HL-60/S4 (cell line): ENCODE measurements around the gene CFAP57.
"Not testable (repeated sequence)": the region's sequence is repeated elsewhere in the genome, so short reads cannot be mapped to it uniquely, and the experiment has no call there.

ENCODE experiments used
- in situ Hi-C: fragments of 300-500 bp; cut with MboI; formaldehyde crosslinking; loops from 2 replicates; pipeline ENCODE4 v1.14.3; 2022; ENCODE audit warnings: low sequenced_read_pairs

CFAP57 gene

GRCh38 chr1:43172527-43172972, 420 bp downstream of the CFAP57 start:
- in situ Hi-C loops: no loop called here

DNA sequence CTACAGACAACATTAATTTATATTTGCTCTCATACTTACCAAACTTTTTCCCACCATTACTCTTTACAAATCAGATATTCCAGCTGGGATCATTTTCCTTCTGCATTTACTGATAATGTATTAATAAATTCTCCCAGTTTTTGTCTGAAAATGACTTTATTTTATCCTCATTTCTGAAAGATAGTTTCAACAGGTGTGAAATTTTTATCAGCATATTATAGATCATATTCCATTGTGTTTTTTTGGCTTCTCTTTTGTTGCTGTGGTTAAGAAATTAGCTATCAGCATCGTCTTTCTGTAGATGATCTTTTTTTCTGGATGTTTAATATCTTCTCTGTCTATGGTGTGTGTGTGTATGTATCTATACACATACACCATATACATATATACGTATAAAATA, 2.7 kb downstream of the CFAP57 start:
- in situ Hi-C loops: no loop called here

GRCh38 chr1:43177691-43178090, 5.6 kb downstream of the CFAP57 start:
- in situ Hi-C loops: no loop called here

- in situ Hi-C loops: no loop called here
Observed at GRCh38 chr1:43184388-43184787, 12.3 kb downstream of the CFAP57 start.

- in situ Hi-C loops: no loop called here
Observed at GRCh38 chr1:43184995-43185394, 12.9 kb downstream of the CFAP57 start.

GRCh38 chr1:43188106-43188505, 16.0 kb downstream of the CFAP57 start:
- in situ Hi-C loops: no loop called here

DNA sequence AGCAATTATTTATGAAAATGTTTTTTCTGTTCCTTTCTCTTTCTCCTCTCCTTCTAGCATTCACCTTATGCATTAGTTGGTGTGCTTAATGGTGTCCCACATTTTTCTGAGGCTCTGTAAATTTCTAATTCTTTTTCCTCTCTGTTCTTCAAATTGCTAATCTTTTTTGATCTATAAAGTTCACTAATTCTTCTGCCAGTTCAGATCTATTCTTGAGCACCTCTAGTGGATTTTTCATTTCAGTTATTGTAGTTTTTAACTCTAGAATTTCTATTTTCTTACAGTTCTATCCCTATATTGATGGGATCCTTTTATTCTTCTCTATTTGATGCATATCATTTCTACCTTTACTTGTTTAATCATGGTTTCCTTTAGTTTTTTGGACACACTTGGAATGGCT, 22.4 kb downstream of the CFAP57 start:
- in situ Hi-C loops: no loop called here

DNA sequence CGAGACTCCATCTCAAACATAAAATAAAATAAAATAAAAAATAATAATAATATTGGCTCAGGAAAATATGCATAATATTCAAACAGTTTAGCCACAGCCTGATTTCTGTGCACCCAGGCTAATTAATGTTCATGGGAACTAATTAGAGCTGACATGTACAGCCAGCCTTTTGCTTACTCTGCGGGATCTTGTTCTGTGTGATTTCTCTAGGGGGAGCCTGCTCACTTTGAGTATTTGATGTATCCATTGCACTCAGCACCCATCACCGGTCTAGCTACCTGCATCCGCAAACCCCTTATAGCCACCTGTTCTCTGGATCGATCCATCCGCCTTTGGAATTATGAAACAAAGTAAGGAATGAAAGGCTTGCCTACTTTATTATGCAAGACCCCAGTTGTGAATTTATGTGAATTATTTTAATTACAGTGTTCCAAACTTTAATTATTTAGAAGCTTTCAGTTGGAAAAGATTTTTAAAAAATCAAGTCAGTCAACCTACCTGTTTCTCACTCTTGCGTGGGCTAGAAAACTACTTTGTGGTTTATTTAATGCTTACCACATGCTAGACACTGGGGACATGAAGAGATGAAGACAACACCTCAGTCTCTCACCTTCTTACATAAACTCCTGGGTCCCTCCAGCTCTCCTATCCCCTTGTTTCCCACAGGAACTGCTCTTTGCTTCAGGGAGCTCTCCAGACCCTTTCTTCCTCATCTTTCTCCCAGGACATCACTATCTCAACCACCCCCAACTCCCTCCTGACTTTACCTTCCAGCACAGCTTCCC, 25.4 kb downstream of the CFAP57 start:
- in situ Hi-C loops: no loop called here

- in situ Hi-C loops: no loop called here
Observed at GRCh38 chr1:43199093-43199726, 27.1 kb downstream of the CFAP57 start.

DNA sequence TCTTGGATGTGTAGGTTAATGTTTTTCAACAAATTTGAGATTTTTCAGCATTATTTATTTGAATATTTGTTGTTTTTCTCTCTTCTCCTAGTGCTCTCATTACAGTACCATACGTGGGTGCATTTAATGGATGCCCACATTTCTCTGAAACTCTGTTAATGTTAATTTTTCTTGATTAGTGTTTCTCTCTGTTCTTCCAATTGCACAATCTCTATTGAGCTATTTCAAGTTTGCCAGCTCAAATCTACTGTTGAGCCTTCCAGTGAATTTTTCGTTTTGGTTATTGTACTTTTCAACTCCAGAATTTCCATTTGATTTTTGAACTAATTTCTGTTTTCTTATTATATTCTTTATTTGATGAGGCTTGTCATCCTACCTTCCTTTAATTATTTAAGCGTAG, 31.7 kb downstream of the CFAP57 start:
- in situ Hi-C loops: no loop called here

GRCh38 chr1:43204394-43204793, 32.3 kb downstream of the CFAP57 start:
- in situ Hi-C loops: no loop called here

- in situ Hi-C loops: no loop called here
Observed at GRCh38 chr1:43205671-43206070, 33.5 kb downstream of the CFAP57 start.

DNA sequence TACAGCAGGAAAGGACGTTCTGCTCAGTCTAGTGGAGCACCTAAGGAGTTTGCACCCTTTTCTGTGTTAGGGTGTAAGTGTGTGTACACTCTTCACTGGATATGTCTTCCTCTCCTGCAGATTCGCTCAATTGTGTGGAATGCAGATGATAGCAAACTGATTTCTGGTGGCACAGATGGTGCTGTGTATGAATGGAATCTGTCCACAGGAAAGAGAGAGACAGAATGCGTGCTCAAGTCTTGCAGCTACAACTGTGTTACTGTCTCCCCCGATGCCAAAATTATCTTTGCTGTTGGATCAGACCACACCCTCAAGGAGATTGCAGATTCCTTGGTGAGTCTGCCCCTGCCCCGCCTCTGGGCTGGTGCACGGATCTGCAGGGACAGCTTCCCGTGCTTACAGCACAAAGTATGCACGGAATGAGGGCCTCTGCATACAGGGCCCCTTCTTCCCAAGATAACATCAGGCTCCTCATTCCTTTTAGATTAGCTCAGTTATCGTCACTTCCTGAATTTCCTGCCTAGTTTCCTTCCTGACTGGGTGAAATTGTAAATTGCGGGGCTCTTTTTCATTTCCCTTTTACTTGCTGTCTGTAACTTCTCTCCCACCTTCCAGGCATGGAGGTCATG, 34.6 kb downstream of the CFAP57 start:
- in situ Hi-C loops: no loop called here

DNA sequence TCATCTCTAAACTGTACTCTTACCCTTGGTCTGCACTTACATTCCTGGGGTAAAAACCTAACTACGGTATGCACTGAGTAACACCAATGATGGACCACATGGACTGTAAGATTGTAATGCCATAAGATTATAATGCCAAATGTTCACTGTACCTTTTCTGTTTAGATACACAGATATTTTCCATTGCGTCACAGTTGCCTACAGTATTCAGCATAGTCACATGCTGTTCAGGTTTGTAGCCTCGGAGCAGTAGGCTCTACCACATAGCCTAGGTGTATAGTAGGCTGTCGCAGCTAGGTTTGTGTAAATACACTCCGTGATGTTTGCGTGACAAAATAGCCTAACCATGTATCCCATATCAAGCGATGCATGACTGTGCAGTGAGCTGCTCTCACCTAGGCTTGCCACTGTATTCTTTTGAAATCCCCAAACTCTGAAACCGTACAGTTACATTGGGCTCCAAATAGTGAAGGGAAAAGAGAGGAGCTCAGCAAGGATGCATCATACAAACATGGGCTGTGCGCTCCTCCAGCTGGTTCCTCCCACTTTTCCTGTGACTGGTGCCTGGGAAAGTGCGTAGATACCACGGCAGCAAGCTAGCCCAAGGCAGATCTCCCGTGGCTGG, 35.2 kb downstream of the CFAP57 start:
- in situ Hi-C loops: no loop called here

DNA sequence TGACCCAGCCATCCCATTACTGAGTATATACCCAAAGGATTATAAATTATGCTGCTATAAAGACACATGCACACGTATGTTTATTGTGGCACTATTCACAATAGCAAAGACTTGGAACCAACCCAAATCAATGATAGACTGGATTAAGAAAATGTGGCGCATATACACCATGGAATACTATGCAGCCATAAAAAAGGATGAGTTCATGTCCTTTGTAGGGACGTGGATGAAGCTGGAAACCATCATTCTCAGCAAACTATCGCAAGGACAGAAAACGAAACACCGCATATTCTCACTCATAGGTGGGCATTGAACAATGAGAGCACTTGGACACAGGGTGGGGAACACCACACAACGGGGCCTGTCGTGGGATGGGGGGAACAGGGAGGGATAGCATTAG, 36.1 kb downstream of the CFAP57 start:
- in situ Hi-C loops: not testable (repeated sequence)

- in situ Hi-C loops: no loop called here
Observed at GRCh38 chr1:43214501-43215444, 42.6 kb downstream of the CFAP57 start.

GRCh38 chr1:43217747-43218146, 45.6 kb downstream of the CFAP57 start:
- in situ Hi-C loops: no loop called here

- in situ Hi-C loops: no loop called here
Observed at GRCh38 chr1:43220905-43221778, 49.0 kb downstream of the CFAP57 start.

DNA sequence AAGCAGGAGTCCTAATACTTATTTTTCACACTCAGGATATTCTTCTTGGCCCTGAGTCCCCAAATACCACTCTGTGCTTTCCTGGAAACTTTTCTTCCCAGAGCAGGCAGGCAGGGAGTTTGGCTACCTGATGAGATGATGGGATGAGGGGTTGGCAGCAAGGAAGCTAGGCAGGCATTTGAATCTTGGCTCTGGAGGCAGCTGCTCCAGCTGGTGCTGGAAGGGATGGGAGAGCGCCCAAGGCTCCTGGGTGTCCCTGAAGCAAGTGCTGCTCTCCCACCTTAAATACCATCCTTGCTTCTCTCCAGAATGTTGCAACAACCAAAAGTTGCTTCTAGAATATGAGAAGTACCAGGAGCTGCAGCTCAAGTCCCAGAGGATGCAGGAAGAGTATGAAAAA, 49.7 kb downstream of the CFAP57 start:
- in situ Hi-C loops: no loop called here

GRCh38 chr1:43222879-43223278, 50.7 kb downstream of the CFAP57 start:
- in situ Hi-C loops: no loop called here
